ENCODE results near the gene CARD10.

Gene CARD10

DNA sequence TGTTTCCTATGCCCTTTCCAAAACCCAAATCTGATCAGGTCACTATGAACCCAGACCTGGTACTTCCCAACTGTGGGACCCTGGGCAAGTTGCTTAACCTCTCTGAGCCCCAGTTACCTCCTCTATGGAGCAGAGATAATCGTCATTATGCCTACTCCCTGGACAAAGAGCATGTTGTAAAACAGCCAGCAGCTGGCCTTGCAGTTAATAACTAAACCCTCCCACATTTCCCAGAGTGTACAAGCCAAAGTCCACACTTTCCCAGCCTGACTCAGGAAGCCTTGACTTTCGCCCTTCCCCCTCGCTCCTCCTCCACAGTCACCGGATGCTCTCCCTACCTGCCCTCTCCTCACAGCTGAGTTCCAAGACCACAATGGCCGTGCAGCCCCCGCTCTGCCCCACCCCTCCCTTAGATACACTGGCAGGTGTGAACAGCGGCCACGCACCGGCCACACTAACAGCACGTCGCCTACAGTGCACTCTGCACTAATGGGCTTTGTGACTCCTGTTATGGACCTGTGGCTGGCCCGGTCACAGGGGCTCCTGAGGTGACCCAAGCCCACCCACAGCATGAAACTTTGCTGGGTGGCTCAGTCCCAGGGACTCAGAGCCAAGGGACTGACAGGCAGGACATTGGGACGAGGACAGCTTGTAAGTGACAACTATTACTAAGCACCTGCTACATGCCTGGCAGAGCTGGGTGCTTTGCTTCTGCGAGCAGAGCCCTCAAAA is 17.4 kb downstream of the CARD10 start:
- DNase-seq = no peak

GRCh38 chr22:37500745-37501609 is 18.2 kb downstream of the CARD10 start:
- no peak for DNase-seq

GRCh38 chr22:37499789-37500540 is 19.2 kb downstream of the CARD10 start:
- DNase-seq = no peak

- no peak for DNase-seq
These were observed 20.0 kb downstream of the CARD10 start for GRCh38 chr22:37499027-37499707.

- DNase-seq = peak; percentile 15 to 28
These were observed 20.8 kb downstream of the CARD10 start for GRCh38 chr22:37498289-37498909.

DNA sequence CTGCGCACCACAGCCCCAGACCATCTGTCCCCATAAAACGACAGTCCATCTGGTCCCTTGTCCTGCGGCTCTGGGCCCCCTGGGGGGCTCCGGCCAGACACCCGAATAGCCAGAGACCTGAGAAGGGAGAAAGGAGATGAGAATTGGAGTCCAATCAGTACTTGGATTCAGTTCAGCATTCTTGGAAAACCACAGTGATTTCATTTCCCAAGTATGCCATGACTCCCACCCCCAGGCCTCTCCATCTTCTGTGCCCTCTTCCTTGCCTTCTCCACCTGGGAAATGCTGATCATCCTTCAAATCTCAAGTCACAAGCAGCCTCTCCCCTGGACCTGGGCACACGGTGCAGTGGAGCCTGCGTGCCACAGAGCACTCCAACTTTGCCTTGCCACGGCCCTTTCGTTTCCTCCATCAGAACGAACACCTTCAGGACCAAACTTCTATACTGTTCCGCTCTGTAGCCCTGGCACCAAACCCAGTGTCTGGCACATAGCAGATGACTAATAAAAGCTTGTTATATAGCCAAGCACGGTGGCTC is 22.1 kb downstream of the CARD10 start:
- no peak for DNase-seq

DNA sequence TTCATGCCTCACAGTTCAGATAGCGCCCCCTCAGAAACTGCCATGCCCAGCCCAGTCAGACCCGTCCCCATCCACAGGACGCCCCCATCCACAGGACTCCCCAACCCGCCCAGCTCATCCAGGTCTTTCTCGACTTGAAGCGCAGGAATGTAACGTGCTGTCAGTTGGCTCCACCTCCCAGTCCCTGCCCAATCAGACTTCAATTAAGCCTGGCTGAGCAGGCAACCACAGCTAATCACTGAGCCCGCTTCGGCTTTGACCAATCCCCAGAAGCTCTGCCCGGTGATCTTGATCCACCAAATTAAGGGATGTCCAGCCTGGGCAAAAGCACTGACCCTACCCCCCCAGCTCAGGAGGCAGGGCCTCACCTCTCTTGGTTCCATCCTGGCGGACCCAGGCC is 22.6 kb downstream of the CARD10 start:
- DNase-seq = no peak

DNA sequence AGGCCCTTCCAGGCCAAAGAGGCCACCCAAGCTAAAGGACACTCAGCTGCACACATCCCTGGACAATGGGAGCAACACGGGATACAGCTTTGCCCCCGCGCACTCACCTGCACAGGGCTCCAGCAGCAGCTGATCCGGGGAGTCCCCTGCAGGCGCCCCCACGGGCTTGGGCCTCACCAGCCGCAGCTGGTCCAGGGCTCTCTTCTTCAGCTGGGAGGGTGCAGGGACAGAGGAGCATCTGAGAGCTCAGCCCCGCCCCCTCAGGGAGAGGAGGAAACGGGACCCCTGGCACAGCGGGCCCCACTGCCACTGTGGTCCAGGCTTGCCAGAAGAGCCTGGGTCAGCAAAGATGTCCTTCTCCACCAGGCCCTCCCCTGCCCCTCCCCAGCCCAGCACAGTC is 25.2 kb downstream of the CARD10 start:
- no peak for DNase-seq

GRCh38 chr22:37492428-37493344 is 26.5 kb downstream of the CARD10 start:
- peak; percentile 91 to 95 for DNase-seq

DNA sequence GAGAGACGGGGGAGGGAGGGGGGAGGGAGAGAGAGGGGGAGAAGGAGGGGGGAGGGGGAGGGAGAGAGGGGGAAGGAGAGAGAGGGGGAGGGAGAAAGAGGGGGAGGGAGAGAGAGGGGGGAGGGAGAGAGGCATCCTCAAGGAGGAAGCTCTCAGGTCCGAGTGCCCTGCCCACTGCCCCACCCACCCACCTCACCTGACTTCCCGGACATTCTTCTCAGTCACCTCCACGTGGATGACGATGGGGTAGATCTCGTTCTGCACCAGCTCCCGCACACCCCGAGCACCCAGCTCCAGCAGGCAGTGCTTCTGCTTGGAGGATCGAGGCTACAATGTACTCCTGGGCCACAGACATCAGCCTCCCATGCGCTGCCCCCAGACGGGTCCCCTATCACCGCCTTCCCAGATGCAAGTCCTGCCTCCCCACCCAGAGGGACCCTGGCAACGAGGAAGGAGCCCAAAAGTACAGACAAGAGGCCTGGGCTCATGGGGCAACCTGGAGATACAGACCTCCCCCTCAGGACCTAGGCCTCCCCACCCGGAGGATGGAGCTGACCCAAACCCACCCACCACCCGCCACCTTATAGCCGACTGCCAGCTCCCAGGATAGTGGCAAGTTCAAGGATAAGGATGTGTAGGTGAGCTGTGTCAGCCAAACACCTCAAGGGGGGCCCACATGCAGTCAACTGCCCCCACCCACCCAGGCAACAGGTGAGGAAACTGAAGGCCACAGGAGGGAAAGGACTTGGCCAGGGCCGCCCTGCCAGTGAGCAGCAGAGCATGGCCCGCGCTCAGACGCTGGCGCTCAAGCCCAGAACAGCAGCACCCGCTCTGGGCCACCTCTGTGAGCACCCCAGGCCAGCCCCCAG is 27.4 kb downstream of the CARD10 start:
- DNase-seq = no peak

GRCh38 chr22:37491106-37491505 is 28.1 kb downstream of the CARD10 start:
- DNase-seq = no peak

- DNase-seq = no peak
These were observed 29.2 kb downstream of the CARD10 start for GRCh38 chr22:37489983-37490382.

- no peak for DNase-seq
These were observed 30.7 kb downstream of the CARD10 start for GRCh38 chr22:37488337-37489135.

DNA sequence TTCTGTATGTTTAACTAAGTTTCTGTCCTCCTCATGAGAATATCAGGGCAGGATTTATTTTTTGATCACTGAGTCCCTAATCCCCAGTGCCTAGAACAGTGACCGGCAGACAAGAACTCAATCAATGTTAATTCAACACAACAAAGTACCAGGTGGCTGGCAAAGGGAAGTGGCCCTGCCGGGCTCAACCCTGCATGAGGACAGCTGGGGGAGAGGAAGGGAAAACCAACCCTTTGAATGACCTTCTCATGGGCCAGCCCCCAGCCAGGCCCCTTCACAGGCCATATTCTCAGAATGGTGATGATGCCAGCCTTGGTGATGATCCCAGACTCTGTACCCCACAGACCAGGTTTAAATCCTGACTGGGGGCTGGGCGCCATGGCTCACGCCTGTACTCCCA is 31.6 kb downstream of the CARD10 start:
- DNase-seq = no peak

- DNase-seq = no peak
These were observed 32.1 kb downstream of the CARD10 start for GRCh38 chr22:37487129-37487528.

DNA sequence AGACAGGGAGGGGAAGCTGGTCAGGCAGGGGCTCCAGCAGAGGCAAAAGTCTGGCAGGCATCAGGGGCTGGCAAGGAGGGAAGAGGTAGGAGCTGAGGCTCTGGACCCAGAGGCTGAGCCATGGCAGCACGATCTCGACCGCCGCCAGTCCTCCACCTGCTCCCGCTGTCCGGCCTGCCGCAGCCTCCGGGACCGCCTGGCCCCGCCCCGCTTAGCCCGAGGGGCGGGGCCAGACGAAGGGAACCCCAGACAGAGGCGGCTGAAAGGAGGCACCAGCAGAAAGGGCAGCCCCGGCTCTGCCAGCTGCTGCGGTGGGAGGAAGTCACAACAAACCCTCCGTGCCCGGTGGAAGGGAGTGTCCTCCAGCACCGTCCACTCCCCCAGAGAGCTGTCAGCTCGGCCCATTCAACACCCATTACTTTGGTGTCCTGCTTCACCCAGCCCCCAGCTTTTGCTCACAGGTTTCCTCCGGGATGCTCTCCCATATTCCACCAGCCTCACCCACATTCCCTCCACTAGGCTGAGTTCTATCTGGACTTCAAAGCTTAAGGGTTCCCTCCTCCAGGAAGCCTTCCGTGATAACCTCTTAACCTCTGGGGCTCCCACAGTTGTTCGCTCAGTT is 32.9 kb downstream of the CARD10 start, which contains the start of gene MFNG:
Gene MFNG (minus strand): TSS at position 161 of the 622 bp plus-strand sequence. CDS start 207 bp downstream, outside the sequence.
- DNase-seq = peak; percentile 88 to 90

- peak in 1 of 2 donors; percentile 9 for DNase-seq
These were observed 33.6 kb downstream of the CARD10 start for GRCh38 chr22:37485395-37486223.
